Measurements from ENCODE around the gene CXCR3.

DNA sequence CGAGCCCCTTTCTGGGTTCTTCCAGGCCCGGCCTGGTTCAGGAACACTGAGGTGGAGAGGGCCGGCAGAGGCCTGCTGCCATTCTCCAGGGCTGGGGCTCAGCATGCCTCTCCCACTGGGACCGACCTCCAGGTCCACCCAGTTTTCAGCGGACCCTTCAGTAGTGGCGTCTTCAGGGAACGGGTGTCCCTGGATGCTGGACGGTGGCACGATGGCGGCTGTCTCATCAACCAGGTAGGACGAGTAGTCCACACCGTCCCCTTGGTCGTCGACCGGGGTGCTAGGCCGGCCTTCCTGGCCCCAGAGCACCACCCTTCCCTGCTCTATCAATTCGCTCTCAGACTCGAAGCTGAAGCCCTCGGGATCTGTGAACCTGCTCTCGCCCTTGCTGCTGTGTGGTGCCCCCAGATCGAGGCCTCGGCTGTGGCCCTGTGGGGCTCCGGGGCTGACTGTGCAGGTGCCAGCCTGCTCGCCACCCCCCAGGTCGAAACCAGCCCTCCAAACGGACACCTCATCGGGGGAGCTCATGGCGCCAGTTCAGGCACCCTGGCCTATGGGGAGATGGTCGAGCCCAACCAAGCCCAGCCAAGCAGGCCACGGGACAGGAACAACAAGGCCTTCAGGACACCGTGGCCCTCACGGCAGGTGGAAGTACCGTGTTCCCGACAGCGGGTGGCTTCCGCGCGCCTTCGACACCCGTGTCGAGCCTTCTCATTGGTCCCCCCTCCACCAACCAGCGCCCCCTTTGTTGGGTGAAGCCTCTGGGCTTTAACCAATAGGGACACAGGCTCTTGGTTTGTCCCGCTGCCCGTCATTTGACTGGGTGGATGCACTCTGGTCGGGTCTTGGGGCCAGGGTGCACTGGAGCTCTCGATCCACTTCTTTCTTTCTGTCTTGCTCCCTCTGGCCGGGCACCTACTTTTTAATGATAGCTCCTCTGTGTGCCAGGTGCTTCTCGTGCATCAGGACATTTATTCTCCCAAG is 48.2 kb upstream of the CXCR3 start:
- TF ChIP-seq CTCF (IDR thresholded peaks at IDR 0.05) (no peak), POLR2A (IDR thresholded peaks at IDR 0.05) (no peak)

Measured in heart left ventricle (tissue), 13 donors.